Measurements from ENCODE around the gene PLD5. TPM values are rescaled to one million over a fixed set of nuclear protein-coding genes. Genes with fewer than 3 reads are reported as not detected.
"Not testable (repeated sequence)": the region's sequence is repeated elsewhere in the genome, so short reads cannot be mapped to it uniquely, and the experiment has no call there.

PLD5 gene
- total and polyA plus RNA-seq, 8 donors = 0.04 to 0.71 (median 0.24) TPM; not detected in 2

DNA sequence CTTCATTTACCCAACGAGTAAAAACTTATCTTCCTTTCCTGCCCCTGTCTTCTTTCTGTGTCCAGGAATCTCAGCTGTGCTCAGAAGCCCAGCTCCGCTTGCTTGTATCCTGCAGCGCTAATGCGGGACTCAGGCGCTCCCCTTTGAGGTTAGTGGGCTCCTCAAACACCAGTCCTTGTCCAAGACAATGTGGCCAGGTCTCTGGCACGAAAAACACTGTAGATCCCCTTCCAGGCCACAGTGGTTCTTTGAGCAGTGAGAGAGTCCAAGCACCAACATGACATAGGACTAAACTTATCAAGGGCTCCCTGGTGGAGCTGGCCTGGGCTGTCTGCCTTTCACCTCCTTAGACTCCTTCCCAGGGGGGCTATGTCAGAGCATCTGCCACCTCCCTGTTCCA is 53.7 kb downstream of the PLD5 start:
- Histone ChIP-seq H3K27ac (no peak overlapping the region), H3K4me1 (no peaks in the 10 kb centered on the region), H3K27me3 (no peaks in the 10 kb centered on the region), H3K9me3 (no peaks in the 10 kb centered on the region), H3K36me3 (no peaks in the 10 kb centered on the region), H3K4me3 (no peak overlapping the region)
- TF ChIP-seq, protein P1, sequence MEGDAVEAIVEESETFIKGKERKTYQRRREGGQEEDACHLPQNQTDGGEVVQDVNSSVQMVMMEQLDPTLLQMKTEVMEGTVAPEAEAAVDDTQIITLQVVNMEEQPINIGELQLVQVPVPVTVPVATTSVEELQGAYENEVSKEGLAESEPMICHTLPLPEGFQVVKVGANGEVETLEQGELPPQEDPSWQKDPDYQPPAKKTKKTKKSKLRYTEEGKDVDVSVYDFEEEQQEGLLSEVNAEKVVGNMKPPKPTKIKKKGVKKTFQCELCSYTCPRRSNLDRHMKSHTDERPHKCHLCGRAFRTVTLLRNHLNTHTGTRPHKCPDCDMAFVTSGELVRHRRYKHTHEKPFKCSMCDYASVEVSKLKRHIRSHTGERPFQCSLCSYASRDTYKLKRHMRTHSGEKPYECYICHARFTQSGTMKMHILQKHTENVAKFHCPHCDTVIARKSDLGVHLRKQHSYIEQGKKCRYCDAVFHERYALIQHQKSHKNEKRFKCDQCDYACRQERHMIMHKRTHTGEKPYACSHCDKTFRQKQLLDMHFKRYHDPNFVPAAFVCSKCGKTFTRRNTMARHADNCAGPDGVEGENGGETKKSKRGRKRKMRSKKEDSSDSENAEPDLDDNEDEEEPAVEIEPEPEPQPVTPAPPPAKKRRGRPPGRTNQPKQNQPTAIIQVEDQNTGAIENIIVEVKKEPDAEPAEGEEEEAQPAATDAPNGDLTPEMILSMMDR (IDR thresholded peaks at IDR 0.05) = no peak
- WGBS, 2 donors = 79 to 82% methylated on average over 6 of the region's 6 CpGs
- no peak for FAIRE-seq
- intact Hi-C loops (cut with DNase I) = no loop called here
- no peak for DNase-seq
- ATAC-seq = no peak

DNA sequence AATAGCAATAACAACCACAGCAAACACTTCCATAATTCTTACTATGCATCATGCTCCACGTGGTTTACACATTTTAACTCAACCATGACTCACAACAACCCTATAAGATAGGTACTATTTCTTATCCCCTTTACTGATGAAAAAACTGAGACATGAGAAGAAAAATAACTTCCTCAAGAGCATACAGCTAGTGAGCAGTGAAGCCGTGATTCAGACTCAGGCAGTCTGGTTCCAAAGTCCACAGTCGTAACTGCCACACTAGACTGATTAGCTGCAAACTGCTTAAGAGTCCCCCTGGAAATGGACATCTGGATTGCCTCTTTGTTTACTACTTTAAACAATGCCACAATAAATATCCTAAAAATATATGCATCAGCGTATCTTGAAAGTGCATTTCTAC is 55.7 kb downstream of the PLD5 start:
- 8 to 9% methylated on average over 4 of the region's 4 CpGs for WGBS, 2 donors
- ATAC-seq = peak in 2 of 4 donors; percentile 45 to 54

DNA sequence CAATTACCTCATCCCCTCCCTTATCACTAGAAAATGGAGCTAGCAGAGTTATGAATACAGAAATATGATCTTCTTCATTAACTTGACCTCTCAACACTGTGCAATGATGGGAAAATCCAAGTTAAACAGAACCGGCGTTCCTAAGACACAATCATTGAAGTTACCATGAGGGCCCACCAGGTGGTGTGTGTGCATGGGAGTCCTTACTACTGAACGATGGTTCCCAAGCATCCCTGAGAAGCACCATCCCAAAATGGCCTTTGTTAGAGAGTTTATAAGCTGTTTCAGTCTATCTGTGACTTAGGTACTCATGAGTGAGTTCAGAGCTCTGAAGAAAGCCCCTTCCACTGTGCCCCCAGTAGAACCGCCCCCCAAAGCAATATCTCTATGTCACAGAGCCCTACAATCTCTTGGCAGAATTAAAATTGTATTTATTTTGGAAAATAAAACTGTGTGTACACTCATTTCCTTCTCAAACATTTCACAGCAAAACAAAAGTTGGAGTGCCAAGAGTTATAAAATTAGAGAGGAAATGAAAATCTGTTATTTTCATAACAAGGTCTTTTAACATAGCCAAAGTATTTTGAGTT is 56.8 kb downstream of the PLD5 start:
- H3K27ac ChIP-seq = no peak overlapping the region
- peak in 2 of 6 donors; percentile 4 to 30 for DNase-seq
- no peaks in the 10 kb centered on the region for H3K4me1 ChIP-seq
- H3K4me3 ChIP-seq = no peak overlapping the region
- no peaks in the 10 kb centered on the region for H3K9me3 ChIP-seq
- peak in 3 of 4 donors; percentile 77 to 86 (median 81) for ATAC-seq
- H3K27me3 ChIP-seq = no peaks in the 10 kb centered on the region
- H3K36me3 ChIP-seq = no peaks in the 10 kb centered on the region
- 14 to 17% methylated on average over 4 of the region's 4 CpGs for WGBS, 2 donors
- TF ChIP-seq, protein P1 (IDR thresholded peaks at IDR 0.05) = peak; percentile 24 to 44 (median 37)
- intact Hi-C loops (cut with DNase I) = loop anchor here in 1 of 3 donors (10.0 kb wide), 1 partner anchor 857 kb away; no protein-coding TSS in a partner anchor
- no peak for FAIRE-seq

More for the DNA sequence above, 55.7 kb downstream of the PLD5 start:
- FAIRE-seq (no peak), DNase-seq (no peak)
- no peak overlapping the region for H3K4me3 ChIP-seq
- no peaks in the 10 kb centered on the region for H3K36me3 ChIP-seq
- intact Hi-C loops (cut with DNase I) = loop anchor here in 1 of 3 donors (10.0 kb wide), 1 partner anchor 856 kb away; no protein-coding TSS in a partner anchor
- no peaks in the 10 kb centered on the region for H3K27me3 ChIP-seq
- TF ChIP-seq, protein P1 (IDR thresholded peaks at IDR 0.05) = no peak
- H3K27ac ChIP-seq = no peak overlapping the region
- H3K4me1 ChIP-seq = no peaks in the 10 kb centered on the region
- H3K9me3 ChIP-seq = no peaks in the 10 kb centered on the region

DNA sequence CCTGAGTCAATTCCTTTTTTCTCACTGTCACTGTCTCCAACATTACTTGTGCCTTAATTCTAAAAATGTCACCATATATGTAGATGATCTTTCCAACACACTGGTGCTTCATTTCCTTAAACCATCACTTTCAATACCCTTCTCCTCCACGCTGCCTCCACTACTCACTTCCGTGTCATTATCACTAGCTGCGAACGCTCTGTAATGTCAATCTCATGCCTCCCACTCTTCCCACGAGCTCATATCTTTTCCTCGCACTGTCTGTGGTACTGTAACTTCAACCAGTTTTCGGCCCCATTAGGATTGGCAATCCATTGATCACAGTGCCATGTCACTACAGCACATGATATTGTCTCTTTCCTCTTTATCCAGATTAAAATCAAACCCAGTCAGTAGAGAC is 61.6 kb downstream of the PLD5 start:
- no peak overlapping the region for H3K4me3 ChIP-seq
- TF ChIP-seq, protein P1 (IDR thresholded peaks at IDR 0.05) = no peak
- no peaks in the 10 kb centered on the region for H3K4me1 ChIP-seq
- intact Hi-C loops (cut with DNase I) = loop anchor here in 1 of 3 donors (10.0 kb wide), 1 partner anchor 862 kb away; no protein-coding TSS in a partner anchor
- FAIRE-seq (no peak), DNase-seq (no peak), ATAC-seq (no peak)
- no peak overlapping the region for H3K27ac ChIP-seq
- no peaks in the 10 kb centered on the region for H3K9me3 ChIP-seq
- no peaks in the 10 kb centered on the region for H3K36me3 ChIP-seq
- WGBS, 2 donors = 73 to 85% methylated on average over 7 of the region's 7 CpGs
- no peaks in the 10 kb centered on the region for H3K27me3 ChIP-seq

- H3K4me3 ChIP-seq, H3K27ac ChIP-seq, H3K9me3 ChIP-seq, H3K27me3 ChIP-seq, H3K36me3 ChIP-seq, H3K4me1 ChIP-seq, ATAC-seq, DNase-seq, FAIRE-seq: not testable (repeated sequence)
- 49 to 58% methylated on average over 5 of the region's 5 CpGs for WGBS, 2 donors
- intact Hi-C loops (cut with DNase I) = loop anchor here in 2 of 3 donors (10.0 kb wide), 1 partner anchor 865 kb away; no protein-coding TSS in a partner anchor
These were observed 64.8 kb downstream of the PLD5 start for GRCh38 chr1:242459740-242460139.
